Suppressor macrophage (primary cell): ENCODE data around the gene TSC22D1.
"Not testable (repeated sequence)": the region's sequence is repeated elsewhere in the genome, so short reads cannot be mapped to it uniquely, and the experiment has no call there.

ENCODE experiments used
- DNase-seq, 4 experiments: peaks; one replicate each; pipeline ENCODE4 v3.0.0-alpha.2; 2020 to 2022

The TSC22D1 gene

DNA sequence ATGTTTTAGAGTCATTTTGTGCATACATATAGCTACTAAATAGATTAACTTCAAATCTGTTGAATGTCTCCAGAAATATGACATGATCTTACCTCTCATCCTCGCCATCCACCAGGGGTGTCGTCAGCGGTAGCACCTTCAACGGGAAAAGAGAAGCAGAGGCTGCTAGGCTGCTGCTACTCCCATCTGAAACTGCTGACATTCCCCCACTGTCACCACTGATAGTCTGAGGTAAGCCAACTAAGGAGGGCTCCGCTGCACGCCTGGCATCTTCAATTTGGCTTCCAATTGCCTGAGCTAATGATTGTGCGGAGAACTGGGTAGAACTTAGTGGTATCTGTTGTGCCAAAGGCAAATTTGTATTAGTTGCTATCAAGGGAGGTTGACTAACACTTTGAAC, 3.1 kb downstream of the TSC22D1 start:
- DNase-seq, result no peak

DNA sequence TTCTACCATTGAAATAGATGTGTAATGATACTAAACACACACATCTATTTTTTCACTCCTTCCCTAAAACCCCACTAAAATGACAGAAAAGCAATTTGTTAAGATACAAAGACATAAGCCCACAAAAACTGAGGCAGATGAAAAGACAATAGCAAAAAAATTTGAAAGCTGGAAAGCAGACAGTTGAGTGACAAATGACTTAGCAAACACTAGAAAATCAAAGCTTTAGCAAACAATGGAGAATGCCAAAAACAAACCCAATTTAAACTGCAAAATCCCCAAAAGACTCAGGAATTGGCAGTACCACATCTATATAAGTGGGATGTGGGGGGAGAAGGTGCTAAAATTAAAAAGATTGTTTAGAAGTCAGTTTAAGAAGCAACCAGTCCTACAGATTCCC, 9.5 kb downstream of the TSC22D1 start:
- no peak for DNase-seq

DNA sequence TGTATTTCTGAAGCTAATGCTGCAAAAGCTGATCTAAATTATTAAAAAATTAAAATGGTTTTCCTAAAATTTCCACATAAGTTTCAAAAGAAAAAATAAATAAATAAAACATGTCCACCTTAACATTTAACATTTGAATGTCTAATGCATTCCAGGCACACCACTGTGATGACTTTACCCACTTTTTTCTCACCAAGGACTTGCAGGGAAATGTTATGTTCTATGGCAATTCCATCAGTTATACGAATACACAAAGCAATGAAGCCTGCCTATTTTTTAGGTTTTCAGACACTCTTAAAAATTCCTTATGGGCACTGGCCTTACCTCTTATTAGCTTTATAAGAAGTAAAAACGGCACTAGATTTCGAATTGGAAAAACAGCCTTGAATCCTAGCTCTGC, 10.2 kb downstream of the TSC22D1 start:
- no peak for DNase-seq

DNA sequence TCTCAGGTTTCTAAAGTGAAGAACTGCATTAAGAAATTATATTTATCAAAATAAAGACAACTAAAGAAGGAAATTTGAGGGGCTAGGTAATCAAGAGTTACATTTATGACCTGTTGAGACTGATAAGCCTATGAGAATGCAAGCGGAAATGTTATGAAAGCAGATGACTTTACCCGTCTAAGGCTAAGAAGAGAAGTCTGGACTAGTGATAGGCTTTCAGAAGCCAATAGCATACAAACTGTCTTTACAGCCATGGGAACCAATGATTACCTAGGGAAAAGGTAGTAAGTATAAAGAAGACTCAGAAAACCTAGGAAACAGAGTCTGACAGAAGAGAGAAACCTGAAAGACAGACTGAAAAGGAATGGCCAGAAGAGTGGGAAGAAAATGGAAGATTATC, 11.2 kb downstream of the TSC22D1 start:
- no peak for DNase-seq

DNA sequence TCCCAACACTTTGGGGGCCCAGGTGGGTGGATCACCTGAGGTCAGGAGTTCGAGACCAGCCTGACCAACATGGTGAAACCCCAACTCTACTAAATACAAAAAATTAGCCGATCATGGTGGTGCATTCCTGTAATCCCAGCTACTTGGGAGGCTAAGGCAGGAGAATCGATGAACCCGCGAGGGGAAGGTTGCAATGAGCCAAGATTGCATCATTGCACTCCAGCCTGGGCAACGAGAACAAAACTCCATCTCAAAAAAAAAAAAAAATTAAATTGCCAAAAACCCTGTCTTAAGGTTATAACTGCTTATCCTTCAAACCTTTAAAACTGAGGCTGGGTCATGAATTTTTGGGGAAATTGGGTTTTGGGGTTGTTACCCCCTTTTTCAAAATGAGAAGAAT, 13.3 kb downstream of the TSC22D1 start:
- not testable (repeated sequence) for DNase-seq

DNA sequence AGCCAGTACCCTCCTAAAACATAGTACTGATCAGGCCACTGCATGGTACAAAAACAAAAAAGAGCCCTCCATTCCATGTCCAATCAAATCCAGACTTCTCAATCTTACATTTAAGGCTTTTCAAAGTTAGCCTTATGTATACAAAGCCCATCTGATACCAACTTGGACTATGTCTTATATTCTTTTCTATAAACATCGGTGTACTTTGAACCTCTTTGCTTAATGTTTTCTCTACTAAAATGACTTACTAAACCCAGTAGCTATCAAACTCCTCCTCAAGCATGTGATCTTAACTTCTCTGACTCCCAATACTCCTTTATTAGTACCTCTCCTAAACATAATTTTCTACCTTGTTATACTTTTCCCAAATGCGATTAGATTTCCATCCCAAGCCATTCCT, 14.8 kb downstream of the TSC22D1 start:
- DNase-seq, result no peak

DNA sequence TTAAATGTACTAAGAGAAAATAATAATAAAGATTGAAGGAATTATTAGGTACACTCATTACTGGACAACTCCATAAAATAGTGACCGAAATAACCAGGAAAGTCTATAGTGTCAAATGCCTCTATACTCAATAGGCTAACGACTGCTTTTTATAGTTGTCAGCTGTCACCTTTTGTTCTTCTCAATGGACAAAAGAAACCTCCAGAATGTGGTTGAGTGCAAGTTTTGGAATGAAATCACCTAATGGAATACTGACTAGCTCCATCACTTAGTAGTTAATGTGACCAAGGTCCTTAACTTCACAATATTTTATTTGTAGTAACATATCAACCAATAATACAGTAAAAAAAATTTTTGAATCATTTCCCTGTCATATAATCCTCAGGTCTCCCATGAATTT, 18.1 kb downstream of the TSC22D1 start:
- DNase-seq, result no peak

DNA sequence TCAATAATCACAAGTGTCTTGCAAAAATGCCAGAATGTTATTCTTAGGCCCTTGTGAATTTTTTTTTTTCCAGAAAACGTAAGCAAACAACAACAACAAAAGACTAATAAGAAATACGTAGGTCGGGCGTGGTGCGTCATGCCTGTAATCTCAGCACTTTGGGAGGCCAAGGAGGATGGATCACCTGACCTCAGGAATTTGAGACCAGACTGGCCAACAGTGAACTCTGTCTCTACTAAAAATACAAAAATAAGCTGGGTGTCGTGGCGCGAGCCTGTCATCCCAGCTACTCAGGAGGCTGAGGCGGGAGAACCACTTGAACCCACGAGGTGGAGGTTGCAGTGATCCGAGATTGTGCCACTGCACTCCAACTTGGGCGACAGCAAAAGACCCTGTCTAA, 20.9 kb downstream of the TSC22D1 start:
- no peak for DNase-seq

DNA sequence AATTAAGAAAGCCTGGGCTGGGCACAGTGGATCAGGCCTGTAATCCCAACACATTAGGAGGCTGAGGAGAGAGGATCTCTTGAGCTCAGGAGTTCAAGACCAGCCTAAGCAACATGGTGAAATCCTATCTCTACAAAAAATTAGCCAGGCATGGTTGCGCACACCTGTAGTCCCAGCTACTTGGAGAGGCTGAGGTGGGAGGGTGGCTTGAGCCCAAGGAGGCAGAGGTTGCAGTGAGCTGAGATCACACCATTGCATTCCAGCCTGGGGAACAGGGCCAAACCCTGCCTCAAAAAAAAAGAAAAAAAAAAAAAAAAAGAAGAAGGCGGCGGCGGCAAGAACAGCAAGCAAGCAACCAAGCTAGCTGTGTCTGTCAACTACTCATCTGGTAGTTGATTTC, 26.7 kb downstream of the TSC22D1 start:
- DNase-seq, result no peak

DNA sequence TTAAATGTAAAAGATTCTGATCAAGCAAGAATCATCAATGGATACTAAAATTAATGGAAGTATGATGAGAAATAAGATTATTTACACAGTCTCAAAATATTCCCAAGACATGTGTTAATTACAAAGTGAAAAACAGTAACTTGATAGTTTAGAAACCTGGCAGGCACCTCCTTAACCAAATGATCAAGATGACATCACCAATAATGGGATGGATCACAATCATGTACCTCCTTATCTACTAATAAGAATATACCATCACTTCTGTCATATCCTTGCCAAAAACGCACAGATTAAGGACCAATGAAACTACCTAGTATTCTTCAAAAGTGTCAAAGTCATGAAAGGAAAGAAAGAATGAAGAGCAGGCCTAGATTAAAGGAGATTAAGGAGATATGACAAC, 30.0 kb downstream of the TSC22D1 start:
- DNase-seq, result no peak

DNA sequence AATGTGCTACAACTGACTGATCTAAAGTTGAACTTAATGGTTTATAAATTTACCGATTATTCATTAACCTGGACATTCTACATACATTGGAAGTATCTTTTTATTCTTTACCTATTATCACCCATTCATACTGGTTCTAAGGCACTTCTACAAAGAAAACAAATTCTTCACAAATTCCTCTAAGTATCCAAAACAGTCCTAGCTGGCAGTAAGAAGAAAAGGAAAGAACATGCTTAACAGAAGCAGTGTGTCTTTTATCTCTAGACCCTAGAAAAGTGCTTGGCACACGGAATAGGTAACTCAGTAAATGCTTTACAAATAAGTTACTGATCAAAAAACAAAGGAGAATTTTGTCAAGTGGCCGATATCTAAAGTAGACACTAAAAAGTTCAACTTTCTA, 32.8 kb downstream of the TSC22D1 start:
- DNase-seq, result no peak

DNA sequence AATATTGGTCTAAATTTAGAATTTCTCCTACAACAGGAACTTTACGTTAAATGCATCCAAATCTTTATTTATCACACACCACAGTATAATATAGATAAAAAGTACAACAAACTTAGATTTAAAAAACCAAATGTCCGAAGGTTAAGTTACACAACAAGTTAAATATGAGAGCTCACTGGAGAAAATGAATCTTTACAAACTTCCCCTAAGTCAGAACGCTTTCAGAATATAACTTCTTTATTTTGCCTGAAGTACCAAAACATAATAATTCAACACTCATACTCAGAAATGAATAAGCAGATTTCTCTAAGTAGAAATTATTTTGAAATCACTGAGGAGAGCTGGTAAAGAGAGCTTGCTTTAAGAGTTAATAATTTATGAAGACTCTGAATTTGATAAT, 33.8 kb downstream of the TSC22D1 start:
- peak in 2 of 4 experiments; percentile 33 to 41 for DNase-seq

DNA sequence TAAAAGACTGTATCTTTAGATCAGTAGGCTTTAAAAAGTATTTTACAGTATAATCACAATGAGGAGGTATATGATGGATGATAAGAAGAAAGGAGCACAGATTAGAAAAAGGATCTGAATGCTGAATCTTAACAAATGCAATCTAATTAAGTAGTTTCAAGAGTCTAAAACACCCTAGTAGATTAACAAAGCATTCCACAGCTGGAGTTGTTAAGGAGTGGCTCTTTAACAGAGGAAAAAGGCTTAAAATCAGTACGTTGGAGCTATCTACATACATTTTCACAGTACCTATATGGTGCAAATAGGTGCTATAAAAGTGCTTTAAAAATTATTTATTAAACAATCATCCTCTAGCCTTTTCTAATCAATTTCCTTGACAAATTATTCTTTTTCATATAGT, 34.5 kb downstream of the TSC22D1 start:
- DNase-seq, result no peak

DNA sequence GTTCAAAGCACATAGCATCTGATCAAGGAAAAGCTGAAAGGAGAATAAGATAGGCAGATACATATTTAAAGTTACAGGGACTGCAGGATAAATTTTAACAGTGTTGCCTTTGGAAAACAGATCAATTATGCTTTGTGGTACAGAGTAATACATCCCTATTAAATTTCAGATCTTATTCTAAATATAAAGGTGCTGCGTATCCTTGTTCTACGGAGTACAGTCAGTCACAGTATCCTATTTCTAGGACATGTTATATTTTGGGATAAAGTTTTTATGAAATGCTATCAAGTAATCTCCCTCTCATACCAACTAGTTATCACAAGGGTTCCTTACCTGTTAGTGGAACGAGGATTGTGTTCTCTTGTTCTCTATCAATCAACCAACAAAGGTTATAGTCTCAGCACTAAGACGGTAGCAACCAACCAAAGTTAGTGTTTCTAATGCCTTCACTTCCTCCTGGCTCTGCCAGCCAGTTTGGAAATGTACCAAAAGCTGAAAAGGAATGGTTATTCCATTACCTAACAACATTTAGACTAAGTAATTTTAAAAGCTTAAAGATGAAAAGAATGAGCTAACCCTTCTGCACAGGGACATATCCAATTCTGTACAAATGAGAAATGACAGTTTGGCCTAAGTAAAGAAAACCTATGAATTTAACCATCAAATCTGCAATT, 35.2 kb downstream of the TSC22D1 start:
- no peak for DNase-seq

DNA sequence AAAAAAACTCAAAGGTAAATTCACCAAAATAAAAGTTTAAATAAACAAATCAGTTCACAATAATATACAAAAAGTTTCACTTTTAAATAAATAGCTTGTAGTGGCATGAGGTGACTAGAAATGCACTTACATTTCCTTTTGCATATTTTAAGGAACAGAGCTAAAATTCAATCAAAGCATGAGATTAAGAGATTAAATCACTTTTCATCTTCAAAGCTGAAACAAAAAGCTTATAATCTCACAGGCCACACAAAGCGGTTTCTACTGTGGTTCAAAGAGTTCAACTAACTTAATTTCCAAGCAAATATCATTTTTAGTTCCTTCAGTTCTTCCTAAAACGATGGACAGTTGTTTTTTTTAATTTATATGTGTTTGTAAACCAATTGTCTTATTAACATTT, 38.9 kb downstream of the TSC22D1 start:
- no peak for DNase-seq

DNA sequence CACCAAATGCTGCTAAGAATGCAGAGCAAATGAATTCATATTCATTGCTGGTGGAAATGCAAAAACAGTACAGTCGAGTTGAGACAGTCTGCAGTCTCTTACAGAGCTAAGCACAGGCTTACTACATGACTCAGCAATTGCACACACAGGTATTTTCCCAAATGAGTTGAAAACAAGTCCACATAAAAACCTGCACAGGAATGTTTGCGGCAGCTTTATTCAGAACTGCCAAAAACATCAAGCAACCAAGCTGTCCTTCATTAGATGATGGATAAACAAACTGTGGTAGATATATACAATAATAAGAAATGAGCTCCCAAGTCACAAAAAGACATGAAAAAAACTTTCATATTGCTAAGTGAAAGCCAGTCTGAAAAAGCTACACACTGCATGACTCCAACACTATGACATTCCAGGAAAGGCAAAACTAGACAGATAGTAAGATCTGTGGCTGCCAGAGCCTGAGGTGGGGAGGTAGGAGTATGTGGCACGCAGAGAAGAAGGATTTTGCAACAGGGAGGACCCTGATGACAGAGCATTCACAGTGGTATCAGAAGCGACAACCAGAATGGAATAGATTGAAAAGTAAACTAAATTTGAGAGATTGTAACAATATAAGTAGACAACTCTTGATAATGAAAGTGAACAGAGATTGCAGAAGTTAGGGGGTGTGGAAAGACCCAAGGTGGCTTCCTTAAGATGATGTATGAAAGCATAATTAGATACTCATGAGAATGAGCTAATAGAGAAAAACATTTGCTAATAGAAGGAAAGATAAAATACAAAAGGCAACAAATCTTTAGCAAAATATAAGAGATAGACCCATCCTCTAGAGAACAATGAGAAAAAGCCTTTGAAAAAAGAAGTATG, 52.7 kb downstream of the TSC22D1 start:
- peak in 3 of 4 experiments; percentile 22 to 40 (median 40) for DNase-seq

DNA sequence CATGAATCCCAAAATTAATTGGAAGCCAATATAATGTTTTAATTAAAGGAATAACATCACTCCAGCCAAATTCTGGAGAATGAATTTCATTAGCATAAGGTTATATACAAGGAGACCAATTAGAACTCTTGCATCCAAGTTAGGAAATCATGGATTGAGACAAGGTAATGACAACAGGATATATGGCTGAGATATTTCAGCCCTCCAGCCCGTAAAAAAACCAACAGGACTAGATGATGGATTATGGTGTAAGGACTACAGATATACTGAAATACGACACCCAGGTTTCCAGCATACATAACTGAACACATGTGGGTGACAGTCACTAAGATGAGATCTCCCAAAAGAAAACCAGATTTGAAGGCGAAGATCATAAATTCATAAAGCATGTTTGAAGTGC, 56.5 kb downstream of the TSC22D1 start:
- DNase-seq, result no peak

DNA sequence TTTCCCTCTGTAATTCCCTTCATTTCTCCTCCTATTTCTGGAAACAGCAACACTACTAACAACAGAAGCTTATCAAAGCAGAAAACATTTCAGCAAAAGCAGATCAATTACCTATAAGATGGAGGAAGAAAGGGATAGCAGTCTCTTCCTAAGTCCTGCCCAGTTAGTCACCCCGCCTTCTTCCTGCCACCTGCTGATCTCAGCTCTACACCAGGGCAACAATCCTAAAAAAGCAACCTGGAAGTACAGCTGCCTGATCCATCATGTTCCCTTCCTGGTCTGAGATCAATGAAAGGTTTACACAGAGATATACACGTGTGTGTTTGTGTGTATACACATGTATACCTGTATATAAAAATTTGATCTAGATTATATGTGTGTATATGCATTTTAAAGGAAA, 59.4 kb downstream of the TSC22D1 start:
- DNase-seq, result no peak

DNA sequence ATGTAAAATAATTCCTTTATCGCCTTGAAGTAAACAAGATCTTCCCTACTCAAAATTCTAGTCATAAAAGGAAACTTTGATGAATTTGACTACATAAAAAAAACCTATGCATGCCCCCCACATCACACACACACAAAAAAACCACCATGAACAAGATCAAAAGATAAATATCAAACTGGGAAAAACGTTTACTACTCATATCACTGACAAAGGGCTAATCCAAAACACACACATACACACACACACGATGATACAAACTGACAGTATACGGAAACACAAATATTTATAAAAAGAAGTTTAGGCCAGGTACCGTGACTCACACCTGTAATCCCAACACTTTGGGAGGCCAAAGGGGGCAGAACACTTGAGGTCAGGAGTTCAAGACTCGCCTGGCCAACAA, 61.9 kb downstream of the TSC22D1 start:
- no peak for DNase-seq

DNA sequence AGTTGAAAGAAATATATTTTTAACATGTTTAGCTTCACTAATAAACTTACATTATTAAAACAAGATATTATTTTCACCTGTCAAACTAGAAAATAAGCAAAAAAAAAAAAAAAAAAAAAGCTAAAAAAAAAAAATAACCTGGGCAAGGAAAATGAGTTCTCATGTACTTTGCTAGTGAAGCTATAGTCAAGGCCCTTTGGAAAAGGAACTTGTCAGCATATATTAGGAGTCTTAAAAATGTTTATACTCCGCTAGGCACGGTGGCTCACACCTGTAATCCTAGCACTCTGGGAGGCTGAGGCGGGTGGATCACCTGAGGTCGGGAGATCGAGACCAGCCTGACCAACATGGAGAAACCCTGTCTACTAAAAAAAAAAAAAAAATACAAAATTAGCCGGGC, 66.3 kb downstream of the TSC22D1 start:
- DNase-seq, result not testable (repeated sequence)

DNA sequence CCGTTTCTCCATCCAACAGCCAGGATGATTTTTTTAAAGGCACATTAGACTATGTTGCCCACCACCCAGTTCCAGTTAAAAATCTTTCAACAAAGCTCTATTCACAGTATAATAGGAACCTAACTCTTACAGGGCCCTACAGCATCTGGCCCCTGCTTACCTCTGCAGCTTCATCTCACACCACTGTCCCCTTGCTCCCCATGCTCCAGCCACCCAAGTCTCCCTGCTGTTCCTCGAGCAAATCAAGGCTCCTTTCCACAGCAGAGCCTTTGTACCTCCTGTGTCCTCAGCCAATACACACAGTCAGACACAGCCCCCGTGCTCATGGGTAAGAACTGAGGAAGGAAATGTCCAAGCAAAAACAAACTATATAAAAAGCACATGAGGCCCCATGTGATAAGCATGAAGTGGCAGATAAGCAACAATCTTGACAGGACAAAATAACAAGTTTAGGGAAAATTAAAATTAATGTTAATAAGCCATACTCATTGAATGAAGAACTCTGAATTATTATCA, 67.5 kb downstream of the TSC22D1 start:
- peak in 1 of 4 experiments; percentile 12 for DNase-seq

DNA sequence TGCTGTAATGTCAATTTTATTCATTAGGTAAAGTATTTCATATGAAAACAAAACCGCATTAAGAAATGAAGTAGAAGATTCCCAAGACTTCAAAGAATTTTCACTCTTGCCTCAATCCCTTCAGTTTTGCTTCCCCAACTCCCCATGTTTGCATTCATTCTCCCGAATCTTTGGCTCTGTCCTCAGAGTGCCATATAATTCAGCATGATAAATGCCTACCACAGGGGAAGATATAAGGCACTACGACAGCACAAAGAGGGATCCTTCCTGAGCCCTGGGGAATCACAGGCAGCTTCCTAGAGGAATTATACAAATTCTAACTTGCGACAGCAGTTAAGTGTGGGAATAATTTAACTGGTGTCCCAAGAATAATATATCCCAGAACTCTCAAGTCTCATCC, 68.5 kb downstream of the TSC22D1 start:
- DNase-seq, result no peak

DNA sequence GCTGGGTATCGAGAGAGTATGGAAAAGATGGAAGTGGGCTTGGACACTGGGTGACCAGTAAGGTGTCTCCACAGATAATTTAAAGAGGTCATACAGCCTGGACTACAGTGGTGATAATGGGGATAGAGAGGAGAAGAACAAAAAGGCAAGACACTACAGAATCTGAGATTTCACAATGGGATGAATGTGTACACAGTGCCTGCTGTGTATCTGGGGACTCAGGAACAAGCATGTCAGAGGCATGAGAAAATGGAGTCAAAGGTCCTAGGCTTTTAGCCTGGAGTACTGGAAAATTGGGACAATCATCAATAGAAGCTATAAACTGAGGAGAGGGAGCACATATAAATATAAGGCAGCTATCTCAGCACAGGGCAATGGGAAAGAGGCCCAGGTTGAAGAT, 69.4 kb downstream of the TSC22D1 start:
- DNase-seq, result no peak

DNA sequence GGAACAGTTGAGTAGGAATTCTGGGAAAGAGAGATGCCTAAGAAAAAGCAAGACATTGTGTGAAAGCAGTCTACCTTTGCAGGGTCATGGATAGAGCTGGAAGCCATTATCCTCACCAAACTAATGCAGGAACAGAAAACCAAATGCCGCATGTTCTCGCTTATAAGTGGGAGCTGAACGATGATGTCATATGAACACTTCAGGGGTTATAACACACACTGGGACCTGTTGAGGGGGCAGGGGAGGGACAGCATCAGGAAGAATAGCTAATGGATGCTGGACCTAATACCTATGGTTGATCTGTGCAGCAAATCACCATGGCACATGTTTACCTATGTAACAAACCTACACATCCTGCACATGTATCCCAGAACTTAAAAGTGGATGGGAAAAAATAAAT, 69.9 kb downstream of the TSC22D1 start:
- no peak for DNase-seq
